IPS-NIHi11 (cell line): ENCODE data around the gene KANK3.
"Not testable (repeated sequence)": the region's sequence is repeated elsewhere in the genome, so short reads cannot be mapped to it uniquely, and the experiment has no call there.

Experiments used
- DNase-seq: peaks from one replicate; pipeline ENCODE4 v3.0.0; 2012; ENCODE audit warnings: mixed read lengths, low spot score

Gene KANK3

GRCh38 chr19:8316351-8317125 lies 26.5 kb downstream of the KANK3 start:
- DNase-seq, result no peak

- not testable (repeated sequence) for DNase-seq
These were observed 28.0 kb downstream of the KANK3 start for GRCh38 chr19:8314981-8315640.

GRCh38 chr19:8311461-8312260 lies 31.4 kb downstream of the KANK3 start:
- no peak for DNase-seq

GRCh38 chr19:8310342-8311055 lies 32.6 kb downstream of the KANK3 start:
- DNase-seq, result no peak

- no peak for DNase-seq
These were observed 34.2 kb downstream of the KANK3 start for GRCh38 chr19:8308891-8309291.

- peak; percentile 97 for DNase-seq
These were observed 34.8 kb downstream of the KANK3 start, which contains the start of gene CD320 for GRCh38 chr19:8307965-8308866. Gene CD320 (minus strand): TSS chr19:8308358. CDS start chr19:8308290, 68 bp downstream.

- DNase-seq, result no peak
These were observed 35.6 kb downstream of the KANK3 start for GRCh38 chr19:8307400-8307964.

- no peak for DNase-seq
These were observed 36.6 kb downstream of the KANK3 start for GRCh38 chr19:8306235-8307054.

- DNase-seq, result no peak
These were observed 37.3 kb downstream of the KANK3 start for GRCh38 chr19:8305798-8306197.

- DNase-seq, result peak; percentile 94
These were observed 38.0 kb downstream of the KANK3 start for GRCh38 chr19:8304841-8305621.

GRCh38 chr19:8302734-8303133 lies 40.3 kb downstream of the KANK3 start:
- DNase-seq, result no peak

GRCh38 chr19:8302357-8302691 lies 40.7 kb downstream of the KANK3 start:
- no peak for DNase-seq

GRCh38 chr19:8291337-8291736 lies 51.7 kb downstream of the KANK3 start:
- not testable (repeated sequence) for DNase-seq

GRCh38 chr19:8276508-8276907 lies 66.6 kb downstream of the KANK3 start:
- DNase-seq, result not testable (repeated sequence)
